GM21390 (cell line): ENCODE measurements around the gene PIP4P1.
"Not testable (repeated sequence)": the region's sequence is repeated elsewhere in the genome, so short reads cannot be mapped to it uniquely, and the experiment has no call there.

ENCODE experiments used
- ATAC-seq: cut with Tn5 transposase; IDR thresholded peaks from one replicate; pipeline ENCODE4 v1.9.1; 2021; ENCODE audit not compliant: unreplicated experiment

PIP4P1 gene

DNA sequence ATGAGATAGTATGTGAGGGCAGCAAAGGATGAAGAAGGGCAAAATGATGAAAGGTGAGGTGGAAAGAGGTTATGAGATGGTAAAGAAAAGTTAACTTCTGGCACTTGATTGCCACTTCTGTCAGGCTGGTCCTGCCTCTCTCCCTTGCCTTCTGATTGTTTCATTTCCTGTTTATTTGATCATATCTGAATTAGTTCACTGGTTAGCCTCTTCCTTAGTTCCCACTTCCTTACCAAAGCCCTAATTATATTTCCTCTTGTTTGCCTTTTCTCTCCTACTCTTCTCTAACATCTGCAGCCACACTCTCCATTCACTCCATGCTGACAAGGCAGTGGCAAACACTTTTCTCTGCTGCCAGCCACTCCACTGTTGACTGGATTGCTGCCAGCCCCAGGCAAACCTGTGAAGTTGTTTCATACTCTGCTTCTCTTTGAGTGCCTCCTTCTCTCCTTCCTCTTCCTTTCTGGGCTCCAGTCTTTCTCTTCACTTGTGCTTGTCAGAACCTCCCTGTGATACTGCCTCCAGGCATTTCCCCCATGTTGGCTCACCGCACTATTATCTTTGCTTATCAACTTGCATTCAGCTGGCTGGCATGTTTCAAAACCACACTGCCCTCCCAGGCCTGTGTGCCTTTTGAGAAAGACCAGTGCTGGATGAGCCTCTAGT is 16.1 kb upstream of the PIP4P1 start:
- ATAC-seq: no peak

DNA sequence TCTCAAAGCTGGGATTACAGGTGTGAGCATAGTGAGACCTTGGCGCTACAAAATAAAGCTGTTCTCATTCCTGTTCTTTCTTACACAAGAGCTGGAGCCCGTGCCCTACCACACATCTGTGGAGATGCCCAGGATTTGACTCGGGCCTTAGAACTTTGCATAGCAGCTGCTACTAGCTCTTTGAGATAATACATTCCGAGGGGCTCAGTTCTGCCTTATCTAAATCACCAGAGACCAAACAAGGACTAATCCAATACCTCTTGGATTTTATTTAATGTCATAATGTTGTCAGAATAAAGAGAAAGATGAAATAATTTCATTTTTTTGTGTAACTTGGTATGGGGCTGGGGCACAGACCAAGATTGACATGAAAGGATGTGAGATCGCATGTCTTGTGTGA is 15.5 kb upstream of the PIP4P1 start:
- no peak for ATAC-seq

DNA sequence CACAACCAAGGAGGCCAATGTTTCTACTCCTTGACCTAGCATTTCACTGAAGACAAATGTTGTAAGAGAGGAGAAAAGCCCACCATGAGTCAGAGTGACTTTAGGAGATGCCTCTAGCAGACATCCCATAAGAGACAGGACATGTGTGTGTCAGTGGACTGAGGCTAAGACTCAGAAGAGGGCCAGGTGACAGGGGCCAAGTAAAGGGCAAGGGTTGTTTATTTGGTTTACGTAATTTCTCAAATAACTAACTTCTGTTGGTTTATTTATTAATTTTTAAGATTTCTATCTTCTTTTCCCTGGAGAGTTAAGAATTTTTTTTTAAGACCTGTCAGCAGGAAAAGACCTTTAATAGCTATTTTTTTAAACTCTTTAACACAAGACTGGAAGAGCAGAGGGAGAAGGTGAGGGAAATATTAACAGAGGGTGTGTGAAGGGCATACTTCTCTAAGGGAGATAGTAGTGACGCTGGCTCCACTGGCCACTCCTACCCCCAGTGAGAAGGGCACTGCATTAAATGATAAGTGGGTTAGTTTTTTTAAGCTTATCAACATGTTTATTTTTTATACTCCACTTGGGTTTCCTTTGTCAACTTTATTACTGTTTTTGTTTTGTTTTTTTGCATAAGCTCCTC is 11.4 kb upstream of the PIP4P1 start:
- ATAC-seq: no peak

DNA sequence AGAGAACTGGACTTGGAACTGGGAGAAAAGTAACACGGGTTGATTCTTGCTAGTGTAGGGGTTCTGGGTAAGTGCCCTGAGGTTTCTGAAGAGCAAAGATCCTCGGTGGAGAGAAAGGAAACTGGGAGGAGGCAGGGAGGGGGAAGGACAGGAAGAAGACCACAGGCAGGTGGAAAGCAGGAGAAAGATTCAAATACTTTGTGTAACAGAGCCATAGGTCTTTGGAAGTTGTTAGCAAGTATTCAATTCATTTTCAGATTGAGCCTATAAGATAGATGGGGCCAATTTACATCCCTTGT is 9.3 kb upstream of the PIP4P1 start:
- no peak for ATAC-seq

DNA sequence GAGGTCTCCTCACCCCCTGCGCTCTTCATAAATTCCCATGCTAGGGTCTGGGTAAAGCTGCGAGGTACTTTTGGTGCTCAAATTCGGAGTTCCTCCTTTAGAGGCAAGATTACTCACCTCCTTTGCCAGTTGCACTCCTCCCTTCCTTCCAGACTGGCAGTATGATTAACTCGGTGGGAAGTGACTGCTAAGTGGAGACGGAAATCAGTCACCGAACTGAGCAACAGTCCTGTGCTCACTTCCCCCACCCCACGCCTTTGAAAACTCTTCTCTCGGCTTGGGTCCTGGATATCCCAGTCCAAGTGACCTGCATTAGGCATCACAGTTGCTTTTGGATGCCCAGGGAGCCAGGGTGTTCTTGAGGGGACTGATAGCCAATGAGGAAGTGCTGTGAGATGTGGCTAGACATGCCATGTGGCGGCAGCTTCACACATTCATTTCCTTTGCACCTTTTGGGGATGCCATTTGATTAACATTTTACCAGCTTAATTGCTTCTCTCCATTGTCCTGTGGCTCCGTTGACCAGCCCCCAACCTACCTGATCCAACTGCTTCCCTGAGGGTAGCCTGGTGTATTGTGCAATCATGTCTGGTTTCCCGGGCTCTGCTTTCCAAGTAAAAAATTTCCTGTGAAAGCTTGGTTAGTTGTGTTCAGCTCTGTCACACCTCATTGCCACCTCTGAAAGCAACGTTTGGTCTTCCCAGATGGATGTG is 8.8 kb upstream of the PIP4P1 start:
- ATAC-seq: peak; percentile 28

DNA sequence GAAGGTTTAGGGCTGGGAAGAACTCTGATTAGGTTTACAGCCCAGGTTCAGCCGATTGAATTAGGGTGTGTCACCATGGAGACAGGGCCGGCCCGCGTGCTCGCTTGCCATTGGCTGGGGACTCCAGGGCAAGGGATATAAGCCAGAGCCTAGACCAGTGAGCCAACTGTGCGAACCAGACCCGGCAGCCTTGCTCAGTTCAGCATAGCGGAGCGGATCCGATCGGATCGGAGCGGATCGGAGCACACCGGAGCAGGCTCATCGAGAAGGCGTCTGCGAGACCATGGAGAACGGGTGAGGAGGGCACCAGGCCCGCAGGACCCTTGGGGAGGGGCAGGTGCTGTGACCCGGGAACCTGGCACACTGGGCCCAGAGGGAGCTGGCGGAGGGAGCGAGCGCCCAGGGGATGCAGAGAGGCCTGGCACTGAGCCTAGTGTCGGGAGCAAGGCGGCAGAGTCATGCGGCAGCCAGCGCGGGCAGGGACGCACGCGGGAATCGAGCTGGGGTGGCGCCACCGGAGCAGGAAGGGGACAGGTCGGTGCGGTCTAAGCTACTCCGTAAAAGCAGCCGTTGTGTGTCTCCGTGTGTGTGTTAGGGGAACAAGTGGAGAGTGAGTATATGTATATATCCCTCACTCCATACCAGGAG is 8.1 kb upstream of the PIP4P1 start, which contains the start of gene PNP:
Gene PNP, plus strand, starts transcription at position 165 of the 648 bp plus-strand sequence. Its CDS starts 119 bp downstream, at position 284.
- peak; percentile 92 for ATAC-seq

DNA sequence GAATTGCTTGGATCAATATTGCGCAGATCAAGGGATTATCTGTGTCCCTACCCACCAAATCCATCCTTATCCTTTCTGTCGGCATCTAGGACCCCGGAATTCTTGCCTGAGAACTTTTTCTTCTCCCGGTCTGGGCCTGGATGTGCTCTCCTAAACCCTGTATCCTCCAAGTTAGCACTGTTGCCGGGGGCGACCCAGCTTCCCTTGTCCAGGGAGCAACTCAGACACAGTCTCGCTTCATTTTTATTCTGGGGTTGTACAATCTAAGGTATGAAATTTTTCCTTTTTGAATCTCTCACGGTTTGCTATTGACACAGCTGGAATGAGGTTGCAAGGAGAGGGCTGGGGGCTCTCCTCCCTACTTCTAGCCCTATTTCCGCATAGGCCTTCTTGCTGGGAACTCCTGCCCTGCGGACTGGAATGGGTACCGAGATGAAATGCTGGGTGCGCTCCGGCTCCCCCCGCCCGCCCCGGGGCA is 7.6 kb upstream of the PIP4P1 start:
- ATAC-seq: peak; percentile 6

DNA sequence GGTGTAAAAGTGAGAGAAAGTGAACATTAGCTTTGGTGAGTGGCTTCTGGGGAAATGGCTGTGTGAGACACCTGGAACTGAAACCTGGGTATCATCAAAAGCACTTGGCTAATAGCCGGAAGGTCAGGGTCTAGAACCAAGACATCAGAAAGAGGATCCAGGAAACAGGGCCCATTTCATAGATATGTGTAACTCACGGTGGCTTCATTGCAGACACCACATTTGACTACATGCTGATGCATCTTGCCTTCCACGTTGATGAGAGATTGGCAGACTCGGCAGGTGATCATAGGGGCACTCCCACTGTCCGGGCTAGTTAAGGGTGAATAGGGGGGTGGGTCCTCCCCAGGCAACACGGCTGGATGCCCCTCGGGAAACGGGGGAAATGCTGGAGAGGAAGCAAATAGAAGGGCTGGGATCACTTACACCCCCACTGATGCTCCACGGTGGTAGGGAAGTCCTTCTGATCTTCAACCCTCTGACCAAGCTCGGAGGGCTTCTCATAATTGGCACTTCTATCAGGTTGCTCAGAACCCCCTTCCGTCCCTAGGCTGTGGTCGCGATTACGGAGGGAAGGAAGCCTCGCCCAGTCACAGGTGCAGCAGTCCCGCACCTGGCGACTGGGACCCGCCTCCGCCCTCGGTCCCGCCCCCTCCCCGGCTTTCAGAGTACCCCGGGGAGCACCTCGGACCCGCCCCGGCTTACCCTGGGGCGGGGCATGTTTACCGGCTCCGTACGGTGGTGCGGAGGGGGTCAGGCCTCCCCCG is 593 bp downstream of the PIP4P1 start:
- peak; percentile 6 for ATAC-seq

DNA sequence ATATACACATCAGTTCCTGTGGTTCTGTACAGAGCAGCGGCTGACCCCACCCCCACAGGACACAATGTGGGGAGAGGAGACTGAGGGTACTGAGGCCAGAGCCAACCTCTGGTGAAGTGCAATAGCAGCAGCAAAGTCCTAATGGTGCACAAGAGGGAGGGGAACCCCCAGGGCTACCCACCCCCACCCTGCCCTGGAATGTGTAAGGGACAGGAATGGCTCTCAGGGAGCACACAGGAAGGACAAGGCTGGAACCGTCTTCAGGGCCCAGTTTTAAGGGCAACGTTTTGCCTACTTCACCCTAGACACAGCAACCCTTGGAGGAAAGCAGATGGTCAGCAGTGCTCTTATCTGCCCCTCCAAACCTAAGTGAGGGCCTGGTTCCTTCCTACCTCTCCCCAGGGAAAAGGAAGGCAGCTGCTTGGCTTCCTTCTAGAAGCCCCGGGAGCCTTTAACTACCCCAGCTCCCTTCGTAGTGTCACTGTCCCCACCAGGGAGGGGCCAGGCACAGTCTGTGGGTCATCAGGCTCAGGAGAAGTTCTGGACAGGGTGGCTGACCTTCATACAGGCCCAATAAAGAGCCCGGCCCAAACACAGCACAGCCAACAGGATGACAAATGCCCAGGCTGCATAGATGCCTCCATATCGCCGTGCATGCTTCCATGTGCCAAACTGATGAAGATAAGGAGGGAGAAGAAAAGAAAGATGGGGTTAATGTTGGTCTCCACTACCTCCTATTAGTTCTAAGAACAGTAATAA is 3.0 kb downstream of the PIP4P1 start:
- ATAC-seq: no peak

DNA sequence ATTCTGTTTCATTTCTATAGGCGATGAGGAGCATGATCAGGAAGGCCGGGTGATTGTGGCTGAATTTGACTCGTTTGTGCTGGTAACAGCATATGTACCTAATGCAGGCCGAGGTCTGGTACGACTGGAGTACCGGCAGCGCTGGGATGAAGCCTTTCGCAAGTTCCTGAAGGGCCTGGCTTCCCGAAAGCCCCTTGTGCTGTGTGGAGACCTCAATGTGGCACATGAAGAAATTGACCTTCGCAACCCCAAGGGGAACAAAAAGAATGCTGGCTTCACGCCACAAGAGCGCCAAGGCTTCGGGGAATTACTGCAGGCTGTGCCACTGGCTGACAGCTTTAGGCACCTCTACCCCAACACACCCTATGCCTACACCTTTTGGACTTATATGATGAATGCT is 4.3 kb downstream of the PIP4P1 start:
- ATAC-seq: no peak

DNA sequence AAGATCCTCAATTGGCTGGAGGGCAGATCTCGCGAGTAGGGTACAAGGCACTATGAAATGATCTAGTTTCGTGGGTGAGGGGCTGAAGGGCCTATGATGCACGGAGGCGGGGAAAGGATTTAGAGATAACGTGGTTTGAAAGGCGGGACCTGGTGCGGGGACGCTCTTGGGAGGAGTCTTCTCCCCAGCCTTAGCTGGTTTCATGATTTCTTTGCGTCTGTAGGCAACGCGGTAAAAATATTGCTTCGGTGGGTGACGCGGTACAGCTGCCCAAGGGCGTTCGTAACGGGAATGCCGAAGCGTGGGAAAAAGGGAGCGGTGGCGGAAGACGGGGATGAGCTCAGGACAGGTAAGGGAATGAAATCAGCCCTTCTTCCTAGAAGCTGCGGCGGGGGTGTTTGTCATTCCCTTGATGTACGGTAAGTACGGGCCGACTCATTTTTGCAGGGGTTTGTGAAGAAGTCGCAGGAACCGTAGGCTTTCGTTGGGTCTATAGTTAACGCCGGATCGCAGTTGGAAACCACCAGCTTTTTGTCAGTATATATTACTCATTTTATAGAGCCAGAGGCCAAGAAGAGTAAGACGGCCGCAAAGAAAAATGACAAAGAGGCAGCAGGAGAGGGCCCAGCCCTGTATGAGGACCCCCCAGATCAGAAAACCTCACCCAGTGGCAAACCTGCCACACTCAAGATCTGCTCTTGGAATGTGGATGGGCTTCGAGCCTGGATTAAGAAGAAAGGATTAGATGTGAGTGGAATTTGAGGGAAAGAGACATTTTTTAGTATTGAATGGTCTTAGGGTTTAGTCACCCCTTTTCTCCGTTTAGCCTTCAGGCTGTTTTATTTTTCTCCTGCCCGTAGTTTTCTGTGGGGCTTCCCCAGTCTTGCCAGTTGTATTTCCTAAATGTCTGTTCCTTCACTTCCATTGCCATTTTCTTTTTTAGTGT is 5.6 kb downstream of the PIP4P1 start:
- peak; percentile 41 for ATAC-seq

DNA sequence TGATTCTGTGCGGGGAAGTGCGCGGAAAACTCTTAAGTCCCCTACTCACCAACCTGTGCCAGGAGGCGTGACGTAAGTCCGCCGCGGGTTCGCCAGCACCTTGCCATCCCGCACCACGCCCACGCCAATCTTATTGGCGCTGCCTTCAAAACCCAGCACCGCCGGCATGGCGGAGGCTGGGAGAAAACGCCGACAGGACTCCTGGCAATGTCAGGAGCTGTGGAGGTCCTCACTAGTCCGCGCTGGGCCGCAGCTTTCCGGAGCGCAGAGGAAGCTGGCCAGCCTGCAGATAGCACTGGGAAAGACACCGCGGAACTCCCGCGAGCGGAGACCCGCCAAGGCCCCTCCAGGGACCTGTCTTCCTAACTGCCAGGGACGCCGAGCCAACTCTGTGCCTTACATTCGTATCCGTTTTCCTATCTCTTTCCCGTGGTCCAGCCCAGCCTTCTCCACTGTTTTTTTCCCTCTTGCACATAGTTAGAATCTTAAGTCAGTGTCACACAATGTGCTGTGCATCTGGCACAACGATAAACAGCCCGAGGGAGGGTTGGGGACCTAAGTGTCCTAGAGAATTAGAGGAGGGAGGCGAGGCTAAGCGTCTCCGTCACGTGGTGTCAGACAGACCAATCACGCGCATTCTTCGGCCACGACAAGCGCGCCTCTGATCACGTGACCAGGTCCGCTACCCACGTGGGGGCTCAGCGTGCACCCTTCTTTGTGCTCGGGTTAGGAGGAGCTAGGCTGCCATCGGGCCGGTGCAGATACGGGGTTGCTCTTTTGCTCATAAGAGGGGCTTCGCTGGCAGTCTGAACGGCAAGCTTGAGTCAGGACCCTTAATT is 6.5 kb downstream of the PIP4P1 start, which contains the start of the genes APEX1 and OSGEP:
Gene APEX1, plus strand, starts transcription at position 711 of the 839 bp plus-strand sequence. CDS start 420 bp downstream, outside the sequence.
Gene OSGEP, minus strand, starts transcription at position 297 of the 839 bp plus-strand sequence. Its CDS starts 129 bp downstream, at position 168.
- peak; percentile 86 for ATAC-seq

DNA sequence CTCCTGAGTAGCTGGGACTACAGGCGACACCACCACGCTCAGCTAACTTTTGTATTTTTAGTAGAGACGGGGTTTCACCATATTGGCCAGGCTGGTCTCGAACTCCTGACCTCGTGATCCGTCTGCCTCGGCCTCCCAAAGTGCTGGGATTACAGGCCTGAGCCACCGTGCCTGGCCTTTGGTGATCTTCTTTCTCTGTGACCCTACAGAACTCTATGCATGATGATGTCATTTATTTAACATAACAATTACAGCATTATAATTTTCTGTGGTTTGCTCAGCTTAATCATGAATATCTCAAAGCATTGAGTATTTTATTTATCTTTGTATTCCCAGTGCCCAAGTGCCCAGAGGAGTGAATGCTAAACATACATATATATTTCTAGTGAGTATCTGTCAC is 8.4 kb downstream of the PIP4P1 start:
- ATAC-seq: not testable (repeated sequence)

DNA sequence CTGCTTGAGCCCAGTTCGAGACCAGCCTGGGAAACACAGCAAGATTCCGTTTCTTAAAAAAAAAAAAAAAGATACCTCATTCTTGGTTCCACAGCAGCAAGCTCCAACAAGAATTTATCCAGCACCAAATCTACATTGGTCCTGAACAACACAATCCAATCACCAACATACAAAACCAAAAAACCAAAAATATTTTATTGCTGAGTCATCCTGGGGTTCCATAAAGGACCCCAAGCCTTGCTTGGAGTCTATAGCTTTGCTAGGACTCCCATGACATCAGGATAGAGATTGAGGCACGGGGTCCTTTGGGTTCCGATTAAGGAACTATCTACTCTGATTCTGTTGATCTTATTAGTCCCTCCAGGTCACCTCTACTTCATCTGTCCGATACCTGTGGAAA is 14.3 kb downstream of the PIP4P1 start:
- ATAC-seq: no peak

DNA sequence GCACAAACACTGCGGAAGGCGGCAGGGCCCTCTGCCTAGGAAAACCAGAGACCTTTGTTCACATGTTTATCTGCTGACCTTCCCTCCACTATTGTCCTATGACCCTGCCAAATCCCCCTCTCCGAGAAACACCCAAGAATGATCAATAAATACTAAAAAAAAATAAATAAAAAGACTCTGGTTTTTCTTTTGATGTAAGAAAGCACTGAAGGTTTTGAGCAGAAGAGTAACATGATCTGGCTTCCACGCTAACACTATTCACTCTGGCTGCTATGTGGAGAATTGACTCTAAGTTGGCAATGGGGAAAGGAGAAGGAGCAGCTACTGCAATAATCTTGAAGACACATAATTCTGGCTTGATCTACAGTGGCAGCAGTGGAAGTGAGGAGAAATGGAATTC is 17.6 kb downstream of the PIP4P1 start:
- not testable (repeated sequence) for ATAC-seq

DNA sequence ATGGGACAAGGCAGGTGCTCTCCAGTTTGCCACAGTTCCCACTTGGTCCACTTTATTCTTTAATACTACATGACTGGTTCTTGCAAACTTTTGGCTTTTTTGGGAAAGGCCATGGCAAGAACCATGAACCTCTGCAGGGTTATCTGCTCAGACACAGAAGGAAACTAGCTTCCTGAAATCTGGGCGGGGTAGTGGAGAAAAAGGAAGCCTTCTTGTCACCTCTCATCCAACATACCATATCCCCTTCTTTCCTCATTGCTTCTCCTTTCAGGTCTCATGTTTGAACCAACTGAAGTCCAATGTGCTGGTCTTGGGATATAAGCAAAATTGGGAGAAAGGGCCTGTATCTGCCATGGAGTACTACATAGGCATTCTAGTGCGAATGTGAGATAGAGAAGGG is 19.8 kb downstream of the PIP4P1 start:
- no peak for ATAC-seq

DNA sequence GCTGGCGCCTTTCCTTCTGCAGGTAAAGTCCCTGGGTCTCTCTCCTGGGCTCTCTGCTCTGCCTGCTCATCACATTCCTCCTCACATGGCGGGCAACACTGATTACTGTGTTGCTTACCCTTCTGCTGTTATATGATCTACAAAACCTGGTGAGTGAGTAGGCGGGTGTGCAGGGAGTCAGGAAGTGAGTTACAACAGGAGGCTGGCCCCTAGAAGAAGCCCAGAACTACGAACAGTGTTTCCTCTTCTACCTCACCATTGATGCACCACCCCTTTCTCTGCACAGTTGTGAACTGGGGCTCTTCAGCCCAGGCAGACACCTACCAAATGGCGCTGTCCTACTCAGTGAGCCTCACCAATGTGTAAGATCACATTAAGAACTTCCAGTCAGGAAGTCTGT is 20.4 kb downstream of the PIP4P1 start:
- ATAC-seq: no peak

DNA sequence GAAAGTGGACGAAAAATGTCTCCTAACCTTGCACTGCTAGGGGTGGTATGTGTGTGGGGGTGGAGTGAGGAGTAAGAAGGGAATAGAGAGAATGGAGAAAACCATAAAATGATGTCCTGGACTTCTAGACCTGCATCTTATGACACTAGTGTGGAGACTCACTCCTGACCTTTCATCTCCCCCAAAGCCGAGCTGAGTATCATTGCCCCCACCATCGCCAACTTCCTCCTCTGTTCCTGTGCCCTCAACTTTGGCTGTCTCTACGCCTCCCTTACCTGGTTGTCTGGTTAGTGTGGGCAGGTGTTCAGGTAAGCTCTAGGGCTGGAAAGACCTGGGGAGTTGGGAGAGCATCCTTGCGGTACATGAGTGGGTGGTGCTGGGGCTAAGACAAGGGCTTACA is 20.8 kb downstream of the PIP4P1 start:
- ATAC-seq: no peak
